GM12878 (cell line): ENCODE results near the gene SLC22A23. TPM values are rescaled to one million over a fixed set of nuclear protein-coding genes. Genes with fewer than 3 reads are reported as not detected.

ENCODE experiments used
- ATAC-seq: fragments of 200-7000 bp; cut with Tn5 transposase; 3 replicates; pipeline ENCODE4 v1.9.1; 2020; ENCODE audit warnings: mild to moderate bottlenecking, moderate library complexity
- BruUV-seq: library from RNA; stranded (reverse); fragments of 400-500 nt; replicated peaks from 2 replicates; lab custom pipeline; 2021; lab: Mats Ljungman, UMichigan
- CTCF ChIA-PET: fragments of 300-600 bp; sonication (Branson Sonifier 250); formaldehyde crosslinking; extraction: SDS; loops from one replicate; lab custom pipeline; 2021; ENCODE audit warnings: inconsistent platforms; lab: Yijun Ruan, JAX
- POLR2A ChIA-PET: fragments of 350-600 bp; formaldehyde crosslinking; extraction: SDS; loops from one replicate; lab custom pipeline; 2021; ENCODE audit warnings: inconsistent platforms; lab: Charles Lee
- RAD21 ChIA-PET: fragments of 300-600 bp; sonication (Branson Sonifier 250); formaldehyde crosslinking; loops from one replicate; lab custom pipeline; 2023; ENCODE audit warnings: antibody characterized with exemption; ENCODE audit not compliant: unreplicated experiment; lab: Charles Lee
- SMC1A ChIA-PET: fragments of 300-600 bp; sonication (Branson Sonifier 250); formaldehyde crosslinking; loops from one replicate; lab custom pipeline; 2023; ENCODE audit not compliant: unreplicated experiment, uncharacterized antibody; lab: Charles Lee
- DNase-seq: peaks from one replicate; pipeline ENCODE4 v3.0.0-alpha.2; 2011; ENCODE audit warnings: low read depth, low spot score
- FAIRE-seq: peaks from 3 replicates; lab custom pipeline; 2011; peaks lifted over from hg19 to GRCh38; lab: Jason Lieb, UNC
- H2AFZ ChIP-seq: 2 replicates; pipeline ENCODE4 v1.6.0; 2011; ENCODE audit warnings: low read depth, low read length, control low read depth; ENCODE audit not compliant: control insufficient read depth
- H3K27ac ChIP-seq: 2 replicates; pipeline ENCODE4 v1.5.1; 2011; ENCODE audit warnings: control low read depth; ENCODE audit not compliant: control insufficient read depth, insufficient read depth
- H3K27me3 ChIP-seq, 2 experiments: replicated peaks in 1 of 2; 2 replicates each; pipeline versions ENCODE4 v1.6.0 to v1.6.1; 2011; ENCODE audit warnings: low read length in 1 of 2; ENCODE audit not compliant: control insufficient read depth in 2 of 2, insufficient read depth in 2 of 2
- H3K36me3 ChIP-seq, 2 experiments: 2 replicates each; pipeline ENCODE4 v1.5.1; 2011; ENCODE audit warnings: low read length in 1 of 2; ENCODE audit not compliant: control insufficient read depth in 2 of 2, insufficient read depth in 2 of 2
- H3K4me1 ChIP-seq: 2 replicates; pipeline ENCODE4 v1.6.1; 2011; ENCODE audit warnings: mild to moderate bottlenecking, low read length, moderate library complexity, mixed read lengths; ENCODE audit not compliant: control insufficient read depth, insufficient read depth
- H3K4me2 ChIP-seq: 2 replicates; pipeline ENCODE4 v1.6.0; 2011; ENCODE audit warnings: control low read depth; ENCODE audit not compliant: control insufficient read depth, insufficient read depth
- H3K4me3 ChIP-seq: fragments of 200-600 bp; sonication (generic); 2 replicates; pipeline ENCODE4 v1.5.1; 2016
- H3K79me2 ChIP-seq: 2 replicates; pipeline ENCODE4 v1.6.0; 2011; ENCODE audit warnings: low read length; ENCODE audit not compliant: control insufficient read depth, insufficient read depth
- H3K9ac ChIP-seq: 2 replicates; pipeline ENCODE4 v1.8.0; 2011; ENCODE audit warnings: low read length, control low read depth, mixed read lengths; ENCODE audit not compliant: control insufficient read depth, insufficient read depth
- H3K9me3 ChIP-seq: replicated peaks from 3 replicates; pipeline ENCODE4 v1.5.1; 2011; ENCODE audit warnings: mild to moderate bottlenecking, low read length; ENCODE audit not compliant: control insufficient read depth, insufficient read depth
- H4K20me1 ChIP-seq: 2 replicates; pipeline ENCODE4 v1.6.0; 2011; ENCODE audit not compliant: control insufficient read depth, insufficient read depth
- ATF3 ChIP-seq: IDR thresholded peaks from 2 replicates; pipeline ENCODE4 v1.6.1; 2011; ENCODE audit warnings: low read depth, mild to moderate bottlenecking, low read length, moderate library complexity, borderline replicate concordance; ENCODE audit errors: extremely low read depth
- BCL11A ChIP-seq: IDR thresholded peaks from 2 replicates; pipeline ENCODE4 v1.6.1; 2011; ENCODE audit warnings: low read depth, low read length
- CHD4 ChIP-seq: fragments of 200-600 bp; sonication (generic); IDR thresholded peaks from 2 replicates; pipeline ENCODE4 v1.6.1; 2016; ENCODE audit warnings: mild to moderate bottlenecking
- EZH2 ChIP-seq: IDR thresholded peaks from 2 replicates; pipeline ENCODE4 v1.6.1; 2012; ENCODE audit warnings: low read depth, mild to moderate bottlenecking, control low read depth, inconsistent platforms, low read length, borderline replicate concordance; ENCODE audit not compliant: control insufficient read depth
- JUND ChIP-seq: IDR thresholded peaks from 2 replicates; pipeline ENCODE4 v1.6.1; 2012; ENCODE audit warnings: low read depth, mild to moderate bottlenecking, low read length, improper control_type of control experiment, moderate library complexity
- MEF2B ChIP-seq: fragments of 450-650 bp; IDR thresholded peaks from 2 replicates; pipeline ENCODE4 v1.6.1; 2018; ENCODE audit warnings: mild to moderate bottlenecking, moderate library complexity; ENCODE audit not compliant: partially characterized antibody, poor library complexity, severe bottlenecking
- MTA2 ChIP-seq: fragments of 450-650 bp; IDR thresholded peaks from 2 replicates; pipeline ENCODE4 v1.6.1; 2016; ENCODE audit warnings: low read depth, mild to moderate bottlenecking, moderate library complexity
- MXI1 ChIP-seq: fragments of 150-350 bp; IDR thresholded peaks from 2 replicates; pipeline ENCODE4 v1.6.1; 2011; ENCODE audit warnings: low read depth, mild to moderate bottlenecking, inconsistent platforms, low read length, improper control_type of control experiment
- POLR2AphosphoS2 ChIP-seq: IDR thresholded peaks from 2 replicates; pipeline ENCODE4 v1.6.1; 2011; ENCODE audit warnings: low read depth, mild to moderate bottlenecking, low read length, improper control_type of control experiment, moderate library complexity
- SMAD1 ChIP-seq: fragments of 450-650 bp; IDR thresholded peaks from 2 replicates; pipeline ENCODE4 v1.6.1; 2018; ENCODE audit warnings: mild to moderate bottlenecking, low read depth; ENCODE audit not compliant: partially characterized antibody
- SUZ12 ChIP-seq: fragments of 200-600 bp; sonication (generic); IDR thresholded peaks from one replicate; pipeline ENCODE4 v1.6.1; 2018; ENCODE audit warnings: antibody characterized with exemption, mild to moderate bottlenecking; ENCODE audit not compliant: unreplicated experiment
- ZNF24 ChIP-seq: fragments of 450-650 bp; IDR thresholded peaks from 2 replicates; pipeline ENCODE4 v1.6.1; 2017; ENCODE audit warnings: antibody characterized with exemption, mild to moderate bottlenecking
- ZZZ3 ChIP-seq: IDR thresholded peaks from 2 replicates; pipeline ENCODE4 v1.6.1; 2011; ENCODE audit warnings: low read depth; ENCODE audit not compliant: control insufficient read depth, insufficient read length
- WGBS: methylation state at CpG from one replicate; pipeline ENCODE4 v1.1.6; 2016; ENCODE audit warnings: low lambda C conversion rate; ENCODE audit not compliant: insufficient replicate concordance, insufficient coverage; ENCODE audit errors: missing lambda C conversion rate; 5-methylcytosine and 5-hydroxymethylcytosine counted together
- in situ Hi-C: fragments of 300-500 bp; cut with MboI; formaldehyde crosslinking; loops from 9 replicates; pipeline ENCODE4 v1.14.3; 2018; ENCODE audit warnings: mixed read lengths
- intact Hi-C: fragments of 100-400 bp; cut with micrococcal nuclease; formaldehyde crosslinking; loops from one replicate; pipeline ENCODE4 v1.14.2; 2022; ENCODE audit not compliant: unreplicated experiment
- polyA plus RNA-seq, 11 experiments: library from polyadenylated mRNA; depleted of rRNA in 4 of 11; unstranded in 6 of 11; stranded (reverse) in 5 of 11; fragments of >200 nt; fragmentation: Nextera tagmentation in 4 of 11; fragmentation: Illumina TruSeq in 1 of 11; extraction: Ambion mirVana in 4 of 11; extraction: Trizol in 1 of 11; gene quantifications; 1 replicate in 1 of 11; 2 replicates in 10 of 11; pipeline versions ENCODE4 v1.2.1 to v1.2.3, GENCODE V29; 2011 to 2016; ENCODE audit warnings: inconsistent platforms in 2 of 11, missing spikeins in 2 of 11, low read depth in 1 of 11
- total RNA-seq, 4 experiments: library from RNA; depleted of rRNA in 3 of 4; stranded (reverse); fragments of >200 nt in 3 of 4; fragmentation: Illumina TruSeq in 1 of 4; extraction: Trizol in 1 of 4; gene quantifications; 2 replicates each; pipeline versions ENCODE4 v1.2.1 to v1.2.3, GENCODE V29; 2013 to 2021
- TF ChIP-seq, protein P1 (sequence below): IDR thresholded peaks from 2 replicates; pipeline ENCODE4 v1.6.1; 2011; ENCODE audit warnings: borderline replicate concordance, low read depth, mild to moderate bottlenecking, moderate library complexity, mixed read lengths, low read length; ENCODE audit not compliant: insufficient read depth; ENCODE audit errors: extremely low read length
- TF ChIP-seq, protein P2 (sequence below): IDR thresholded peaks from 2 replicates; pipeline ENCODE4 v1.6.1; 2012; ENCODE audit warnings: improper control_type of control experiment, low read depth, low read length; ENCODE audit not compliant: insufficient replicate concordance
- TF ChIP-seq, protein P3 (sequence below): IDR thresholded peaks from 2 replicates; pipeline ENCODE4 v1.6.1; 2011; ENCODE audit warnings: borderline replicate concordance, low read depth, mild to moderate bottlenecking, moderate library complexity, low read length; ENCODE audit not compliant: insufficient read depth, poor library complexity, severe bottlenecking

Gene SLC22A23
- total and polyA plus RNA-seq, 10 of the 15 experiments (the other 5 are each of a cell fraction or from before 2014, with no cell fraction given): 0.20 to 2.4 (median 0.74) TPM

- H3K36me3 ChIP-seq: no peaks in the 10 kb centered on the region
- TF ChIP-seq, protein P1, sequence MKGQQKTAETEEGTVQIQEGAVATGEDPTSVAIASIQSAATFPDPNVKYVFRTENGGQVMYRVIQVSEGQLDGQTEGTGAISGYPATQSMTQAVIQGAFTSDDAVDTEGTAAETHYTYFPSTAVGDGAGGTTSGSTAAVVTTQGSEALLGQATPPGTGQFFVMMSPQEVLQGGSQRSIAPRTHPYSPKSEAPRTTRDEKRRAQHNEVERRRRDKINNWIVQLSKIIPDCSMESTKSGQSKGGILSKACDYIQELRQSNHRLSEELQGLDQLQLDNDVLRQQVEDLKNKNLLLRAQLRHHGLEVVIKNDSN: no peak
- no peak for TF ChIP-seq SUZ12
- TF ChIP-seq, protein P2, sequence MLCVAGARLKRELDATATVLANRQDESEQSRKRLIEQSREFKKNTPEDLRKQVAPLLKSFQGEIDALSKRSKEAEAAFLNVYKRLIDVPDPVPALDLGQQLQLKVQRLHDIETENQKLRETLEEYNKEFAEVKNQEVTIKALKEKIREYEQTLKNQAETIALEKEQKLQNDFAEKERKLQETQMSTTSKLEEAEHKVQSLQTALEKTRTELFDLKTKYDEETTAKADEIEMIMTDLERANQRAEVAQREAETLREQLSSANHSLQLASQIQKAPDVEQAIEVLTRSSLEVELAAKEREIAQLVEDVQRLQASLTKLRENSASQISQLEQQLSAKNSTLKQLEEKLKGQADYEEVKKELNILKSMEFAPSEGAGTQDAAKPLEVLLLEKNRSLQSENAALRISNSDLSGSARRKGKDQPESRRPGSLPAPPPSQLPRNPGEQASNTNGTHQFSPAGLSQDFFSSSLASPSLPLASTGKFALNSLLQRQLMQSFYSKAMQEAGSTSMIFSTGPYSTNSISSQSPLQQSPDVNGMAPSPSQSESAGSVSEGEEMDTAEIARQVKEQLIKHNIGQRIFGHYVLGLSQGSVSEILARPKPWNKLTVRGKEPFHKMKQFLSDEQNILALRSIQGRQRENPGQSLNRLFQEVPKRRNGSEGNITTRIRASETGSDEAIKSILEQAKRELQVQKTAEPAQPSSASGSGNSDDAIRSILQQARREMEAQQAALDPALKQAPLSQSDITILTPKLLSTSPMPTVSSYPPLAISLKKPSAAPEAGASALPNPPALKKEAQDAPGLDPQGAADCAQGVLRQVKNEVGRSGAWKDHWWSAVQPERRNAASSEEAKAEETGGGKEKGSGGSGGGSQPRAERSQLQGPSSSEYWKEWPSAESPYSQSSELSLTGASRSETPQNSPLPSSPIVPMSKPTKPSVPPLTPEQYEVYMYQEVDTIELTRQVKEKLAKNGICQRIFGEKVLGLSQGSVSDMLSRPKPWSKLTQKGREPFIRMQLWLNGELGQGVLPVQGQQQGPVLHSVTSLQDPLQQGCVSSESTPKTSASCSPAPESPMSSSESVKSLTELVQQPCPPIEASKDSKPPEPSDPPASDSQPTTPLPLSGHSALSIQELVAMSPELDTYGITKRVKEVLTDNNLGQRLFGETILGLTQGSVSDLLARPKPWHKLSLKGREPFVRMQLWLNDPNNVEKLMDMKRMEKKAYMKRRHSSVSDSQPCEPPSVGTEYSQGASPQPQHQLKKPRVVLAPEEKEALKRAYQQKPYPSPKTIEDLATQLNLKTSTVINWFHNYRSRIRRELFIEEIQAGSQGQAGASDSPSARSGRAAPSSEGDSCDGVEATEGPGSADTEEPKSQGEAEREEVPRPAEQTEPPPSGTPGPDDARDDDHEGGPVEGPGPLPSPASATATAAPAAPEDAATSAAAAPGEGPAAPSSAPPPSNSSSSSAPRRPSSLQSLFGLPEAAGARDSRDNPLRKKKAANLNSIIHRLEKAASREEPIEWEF: no peak
- TF ChIP-seq BCL11A: no peak
- no peak for TF ChIP-seq JUND
- no peak for TF ChIP-seq CHD4
- TF ChIP-seq SMAD1: no peak
- TF ChIP-seq EZH2: no peak
- no peak for TF ChIP-seq MTA2
- TF ChIP-seq, protein P3, sequence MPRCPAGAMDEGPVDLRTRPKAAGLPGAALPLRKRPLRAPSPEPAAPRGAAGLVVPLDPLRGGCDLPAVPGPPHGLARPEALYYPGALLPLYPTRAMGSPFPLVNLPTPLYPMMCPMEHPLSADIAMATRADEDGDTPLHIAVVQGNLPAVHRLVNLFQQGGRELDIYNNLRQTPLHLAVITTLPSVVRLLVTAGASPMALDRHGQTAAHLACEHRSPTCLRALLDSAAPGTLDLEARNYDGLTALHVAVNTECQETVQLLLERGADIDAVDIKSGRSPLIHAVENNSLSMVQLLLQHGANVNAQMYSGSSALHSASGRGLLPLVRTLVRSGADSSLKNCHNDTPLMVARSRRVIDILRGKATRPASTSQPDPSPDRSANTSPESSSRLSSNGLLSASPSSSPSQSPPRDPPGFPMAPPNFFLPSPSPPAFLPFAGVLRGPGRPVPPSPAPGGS: no peak
- no peak for TF ChIP-seq ZZZ3
- TF ChIP-seq ZNF24: no peak
- no peak for TF ChIP-seq MXI1
- no peak for TF ChIP-seq POLR2AphosphoS2
- no peak for TF ChIP-seq ATF3
- no peak for TF ChIP-seq MEF2B
- TF ChIP-seq, all 136 proteins: peak for 0
- WGBS: 78% methylated on average over 2 of the region's 2 CpGs
- ATAC-seq: no peak
- Histone ChIP-seq H3K79me2 (no peaks in the 10 kb centered on the region), H2AFZ (no peak overlapping the region), H3K4me1 (no peaks in the 10 kb centered on the region), H3K9me3 (no peaks in the 10 kb centered on the region), H3K9ac (no peak overlapping the region), H3K4me3 (no peak overlapping the region), H3K27ac (no peak overlapping the region), H3K4me2 (no peak overlapping the region), H3K27me3 (no peaks in the 10 kb centered on the region), H4K20me1 (no peaks in the 10 kb centered on the region)
- SMC1A ChIA-PET: no interaction called here
- BruUV-seq: no TSS peak
- intact Hi-C loops: no loop called here
- RAD21 ChIA-PET: no interaction called here
- FAIRE-seq: no peak
- DNase-seq: no peak
- POLR2A ChIA-PET: no interaction called here
- in situ Hi-C loops: no loop called here
- CTCF ChIA-PET: no interaction called here
Measured at GRCh38 chr6:3425574-3425973, 31.3 kb downstream of the SLC22A23 start.
